Gastroesophageal sphincter (tissue), 4 donors: Measurements from ENCODE around the gene LRPAP1. TPM values are rescaled to one million over a fixed set of nuclear protein-coding genes. Genes with fewer than 3 reads are reported as not detected.

Source experiments
- ATAC-seq: fragments of 150-250 bp; one replicate; pipeline ENCODE4 v1.9.1; 2016; ENCODE audit warnings: mild to moderate bottlenecking, moderate library complexity
- H3K27ac ChIP-seq, 4 donors: fragments of 200-600 bp; sonication (generic) in 3 of 4; 1 replicate in 3 of 4; 2 replicates in 1 of 4; pipeline ENCODE4 v1.5.1; 2016 to 2019
- H3K27me3 ChIP-seq: fragments of 200-600 bp; sonication (generic); one replicate; pipeline ENCODE4 v1.5.1; 2019
- H3K36me3 ChIP-seq, 2 donors: fragments of 200-600 bp; sonication (generic); one replicate each; pipeline ENCODE4 v1.5.1; 2019; ENCODE audit warnings: control low read depth in 1 of 2
- H3K4me1 ChIP-seq, 3 donors: fragments of 200-600 bp; sonication (generic); 1 replicate in 2 of 3; 2 replicates in 1 of 3; pipeline ENCODE4 v1.5.1; 2016 to 2019; ENCODE audit warnings: control low read depth in 2 of 3
- H3K4me3 ChIP-seq, 2 donors: fragments of 200-600 bp; sonication (generic); one replicate each; pipeline ENCODE4 v1.5.1; 2019; ENCODE audit warnings: mild to moderate bottlenecking in 1 of 2, moderate library complexity in 1 of 2
- H3K9me3 ChIP-seq, 3 donors: fragments of 200-600 bp; sonication (generic); one replicate each; pipeline ENCODE4 v1.5.1; 2017 to 2019; ENCODE audit warnings: control low read depth in 2 of 3
- CTCF ChIP-seq, 4 experiments: fragments of 200-600 bp in 2 of 4; fragments of 450-650 bp in 2 of 4; sonication (generic) in 1 of 4; IDR thresholded peaks; one replicate each; pipeline ENCODE4 v1.5.1; 2017 to 2019; ENCODE audit warnings: antibody characterized with exemption in 4 of 4, mild to moderate bottlenecking in 2 of 4, moderate library complexity in 2 of 4
- EP300 ChIP-seq: sonication (generic); formaldehyde crosslinking; IDR thresholded peaks from one replicate; pipeline ENCODE4 v1.6.1; 2017; ENCODE audit warnings: antibody characterized with exemption, mild to moderate bottlenecking
- POLR2A ChIP-seq, 2 donors: fragments of 450-650 bp; IDR thresholded peaks; one replicate each; pipeline ENCODE4 v1.6.1; 2017; ENCODE audit warnings: antibody characterized with exemption in 2 of 2, mild to moderate bottlenecking in 2 of 2, moderate library complexity in 1 of 2
- POLR2AphosphoS5 ChIP-seq: sonication (generic); formaldehyde crosslinking; IDR thresholded peaks from one replicate; pipeline ENCODE4 v1.6.1; 2017; ENCODE audit warnings: antibody characterized with exemption
- WGBS, 2 donors: methylation state at CpG; one replicate each; pipeline ENCODE4 v1.1.5; 2018; ENCODE audit warnings: low coverage in 1 of 2; 5-methylcytosine and 5-hydroxymethylcytosine counted together
- total RNA-seq, 4 donors: library from RNA; depleted of rRNA; stranded (reverse); fragments of >200 nt; gene quantifications; one replicate each; pipeline ENCODE4 v1.1.0, GENCODE V29; 2016

The LRPAP1 gene
- total RNA-seq, 4 donors from 2014 or later = 180 to 267 (median 201) TPM

GRCh38 chr4:3532751-3533422 is 665 bp upstream of the LRPAP1 start:
- Histone ChIP-seq H3K27me3 (no peaks in the 10 kb centered on the region), H3K27ac (peak overlapping the region in 3 of 4 donors; percentile 69 to 85 (median 79)), H3K4me3 (peak overlapping the region; percentile 70 to 94), H3K4me1 (peaks cover 0 to 44% (median 20%) of the 10 kb centered on the region in 3 donors), H3K9me3 (no peaks in the 10 kb centered on the region), H3K36me3 (peaks cover 0 to 20% of the 10 kb centered on the region in 2 donors)
- TF ChIP-seq EP300 = no peak
- no peak for TF ChIP-seq CTCF (IDR thresholded peaks at IDR 0.05)
- TF ChIP-seq POLR2AphosphoS5 = no peak
- TF ChIP-seq POLR2A (IDR thresholded peaks at IDR 0.05) = no peak
- ATAC-seq = peak; percentile 78
- WGBS, 2 donors = 30 to 70% methylated on average over 5 to 8 of the region's 42 CpGs

GRCh38 chr4:3531318-3531878 is 824 bp downstream of the LRPAP1 start:
- no peak for TF ChIP-seq POLR2AphosphoS5
- TF ChIP-seq POLR2A (IDR thresholded peaks at IDR 0.05) = no peak
- no peak for TF ChIP-seq EP300
- no peak for TF ChIP-seq CTCF (IDR thresholded peaks at IDR 0.05)
- peak overlapping the region in 2 of 4 donors; percentile 79 to 85 for H3K27ac ChIP-seq
- H3K4me1 ChIP-seq = peaks cover 0 to 53% (median 20%) of the 10 kb centered on the region in 3 donors
- peaks cover 0 to 29% of the 10 kb centered on the region in 2 donors for H3K36me3 ChIP-seq
- peak overlapping the region; percentile 70 to 94 for H3K4me3 ChIP-seq
- H3K9me3 ChIP-seq = no peaks in the 10 kb centered on the region
- WGBS, 2 donors = 13 to 22% methylated on average over 5 to 15 of the region's 17 CpGs
- H3K27me3 ChIP-seq = no peaks in the 10 kb centered on the region
- no peak for ATAC-seq

- no peak for ATAC-seq
- WGBS, 2 donors = 59% methylated on average over 8 of the region's 18 CpGs; no CpG with 5 or more reads in 1 of the 2 donors
Measured at GRCh38 chr4:3530663-3531254, 1.5 kb downstream of the LRPAP1 start.

GRCh38 chr4:3530051-3530450 is 2.2 kb downstream of the LRPAP1 start:
- Histone ChIP-seq H3K27ac (no peak overlapping the region), H3K4me1 (peaks cover 0 to 53% (median 20%) of the 10 kb centered on the region in 3 donors), H3K27me3 (no peaks in the 10 kb centered on the region), H3K36me3 (peaks cover 0 to 40% of the 10 kb centered on the region in 2 donors), H3K4me3 (peak overlapping the region in 1 of 2 donors; percentile 70), H3K9me3 (no peaks in the 10 kb centered on the region)
- WGBS, 2 donors = 100% methylated on average over 1 of the region's 16 CpGs; no CpG with 5 or more reads in 1 of the 2 donors
- ATAC-seq = no peak
- no peak for TF ChIP-seq CTCF (IDR thresholded peaks at IDR 0.05)
- no peak for TF ChIP-seq EP300
- TF ChIP-seq POLR2AphosphoS5 = no peak
- TF ChIP-seq POLR2A (IDR thresholded peaks at IDR 0.05) = no peak

More at GRCh38 chr4:3530663-3531254, 1.5 kb downstream of the LRPAP1 start:
- Histone ChIP-seq H3K27me3 (no peaks in the 10 kb centered on the region), H3K27ac (no peak overlapping the region), H3K4me1 (peaks cover 0 to 53% (median 20%) of the 10 kb centered on the region in 3 donors), H3K9me3 (no peaks in the 10 kb centered on the region), H3K36me3 (peaks cover 0 to 33% of the 10 kb centered on the region in 2 donors), H3K4me3 (peak overlapping the region; percentile 70 to 94)
- TF ChIP-seq CTCF (IDR thresholded peaks at IDR 0.05) (no peak), POLR2AphosphoS5 (no peak), POLR2A (IDR thresholded peaks at IDR 0.05) (no peak), EP300 (no peak)
